ENCODE results near the gene PDIK1L. TPM values are rescaled to one million over a fixed set of nuclear protein-coding genes. Genes with fewer than 3 reads are reported as not detected.

Gene PDIK1L
- total and polyA plus RNA-seq, 2 of the 8 experiments (the other 6 are each of a cell fraction or from before 2014, with no cell fraction given), result 0.95 to 4.5 TPM

DNA sequence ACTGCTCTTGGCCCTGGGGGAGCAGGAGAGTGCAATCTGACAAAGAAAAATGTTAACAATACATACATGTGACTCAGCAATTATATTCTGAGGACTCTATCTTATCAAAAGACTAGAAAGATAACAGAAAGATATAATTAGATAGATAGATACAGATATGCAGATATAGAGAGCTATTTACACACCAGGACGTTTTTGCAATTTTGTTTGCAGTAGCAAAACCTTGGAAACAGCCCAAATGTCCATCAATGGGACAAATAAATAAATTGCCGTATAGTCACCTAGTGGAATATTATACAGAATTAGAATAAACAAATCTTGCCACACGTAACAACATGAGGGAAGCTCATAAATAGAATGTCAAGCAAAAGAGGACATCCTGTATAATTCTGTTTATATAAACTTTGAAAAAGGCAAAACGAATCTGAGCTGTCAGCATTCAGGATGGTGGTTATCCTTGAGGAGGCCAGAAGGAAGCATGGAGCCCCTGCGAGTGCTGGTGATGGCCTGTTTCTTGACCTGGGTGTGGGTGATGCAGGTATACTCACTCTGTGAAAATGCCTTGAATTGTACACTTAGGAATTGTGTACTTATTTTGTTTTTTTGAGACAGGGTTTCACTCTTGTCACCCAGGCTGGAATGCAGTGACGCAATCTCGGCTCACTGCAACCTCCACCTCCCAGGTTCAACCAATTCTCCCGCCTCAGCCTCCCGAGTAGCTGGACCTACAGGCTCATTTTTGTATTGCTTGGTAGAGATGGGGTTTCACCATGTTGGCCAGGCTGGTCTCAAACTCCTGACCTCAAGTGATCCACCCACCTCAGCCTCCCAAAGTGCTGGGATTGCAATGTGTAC, 31.4 kb upstream of the PDIK1L start:
- Histone ChIP-seq H3K4me1 (replicated peaks in 1 of 4; ENCODE audit: control insufficient read depth in 3 of 4, insufficient read depth in 4 of 4, low read length in 3 of 4) (peaks cover 0 to 9% (median 6%) of the 10 kb centered on the region in 4 experiments; a peak in 4 of 7 replicates), H4K5ac (ENCODE audit: insufficient read length, low read depth, low read length) (no peak overlapping the region), H2AFZ (ENCODE audit: low read length) (no peak overlapping the region), H2AK5ac (ENCODE audit: low read depth, low read length) (no peak overlapping the region), H3K27me3 (replicated peaks in 1 of 4; ENCODE audit: control insufficient read depth in 3 of 4, extremely low read depth in 1 of 4, insufficient read depth in 3 of 4, low read length in 3 of 4) (no peaks in the 10 kb centered on the region; a peak in 1 of 7 replicates), H3K79me1 (ENCODE audit: low read depth, low read length) (no peaks in the 10 kb centered on the region), H3K27ac (ENCODE audit: low read depth, low read length) (no peak overlapping the region), H3K4ac (replicated peaks; ENCODE audit: insufficient read length, low read depth, low read length) (no peak overlapping the region), H3K23ac (ENCODE audit: insufficient read length) (no peak overlapping the region), H3K79me2 (ENCODE audit: control insufficient read depth in 1 of 2, insufficient read depth in 2 of 2, low read length in 2 of 2) (no peaks in the 10 kb centered on the region), H4K20me1 (replicated peaks in 1 of 2; ENCODE audit: control insufficient read depth in 1 of 2, insufficient read depth in 2 of 2, low read length in 2 of 2) (no peaks in the 10 kb centered on the region), H3K36me3 (ENCODE audit: control insufficient read depth in 2 of 4, insufficient read depth in 4 of 4, low read length in 3 of 4) (no peaks in the 10 kb centered on the region), H2BK120ac (replicated peaks; ENCODE audit: low read depth, low read length) (no peak overlapping the region), H3K4me2 (ENCODE audit: insufficient read depth in 1 of 2, low read depth in 2 of 2, low read length in 2 of 2) (no peak overlapping the region), H3K23me2 (ENCODE audit: low read depth, low read length) (no peaks in the 10 kb centered on the region), H3K14ac (ENCODE audit: insufficient read length) (no peak overlapping the region), H3K9me3 (ENCODE audit: insufficient read depth in 2 of 2, low read depth in 1 of 2, low read length in 1 of 2) (no peaks in the 10 kb centered on the region), H3K18ac (ENCODE audit: extremely low read depth, low read length) (no peak overlapping the region), H2BK20ac (ENCODE audit: low read length) (no peak overlapping the region), H4K8ac (ENCODE audit: extremely low read depth, insufficient read depth, low read length) (no peak overlapping the region), H3K56ac (replicated peaks; ENCODE audit: insufficient read length, low read depth, low read length) (no peak overlapping the region), H2BK5ac (ENCODE audit: low read depth, low read length) (no peak overlapping the region), H4K91ac (replicated peaks; ENCODE audit: insufficient read length, low read length) (no peak overlapping the region), H3K4me3 (ENCODE audit: extremely low read depth in 1 of 4, insufficient read depth in 2 of 4, low read depth in 3 of 4, low read length in 4 of 4) (no peak overlapping the region), H3K9ac (replicated peaks in 1 of 4; ENCODE audit: extremely low read depth in 1 of 4, low read depth in 3 of 4, low read length in 3 of 4) (no peak overlapping the region), H2BK12ac (ENCODE audit: low read depth, low read length) (no peak overlapping the region), H2BK15ac (ENCODE audit: low read length) (no peak overlapping the region)
- FAIRE-seq (no peak), DNase-seq (ENCODE audit: low read depth in 1 of 2, low spot score in 2 of 2) (no peak)
- POLR2A ChIA-PET (ENCODE audit: partially characterized antibody), result interaction anchor here (0.6 kb wide), 2 partner anchors 9 to 815 kb away, joined by 3 read pairs; no protein-coding TSS in a partner anchor
- CTCF ChIA-PET (ENCODE audit: partially characterized antibody), result interaction anchor here (0.6 to 1.9 kb wide), 5 partner anchors 10 to 1365 kb away, joined by 3 to 6 read pairs (median 3); partner anchors contain the start of gene CNKSR1
- 90% methylated on average over 9 of the region's 9 CpGs; no CpG with 5 or more reads in 1 of the 2 experiments for WGBS, 2 experiments (ENCODE audit: extremely low coverage in 1 of 2, insufficient coverage in 1 of 2, insufficient read length in 1 of 2, insufficient replicate concordance in 2 of 2, low coverage in 1 of 2, low lambda C conversion rate in 2 of 2, missing lambda C conversion rate in 1 of 2)
- TF ChIP-seq POU5F1 (IDR thresholded peaks at IDR 0.05; ENCODE audit: low read depth, low read length) (no peak), TAF1 (IDR thresholded peaks at IDR 0.05; ENCODE audit: low read depth, low read length) (no peak)
